Trophoblast cell (in vitro differentiated cells and primary cell): ENCODE results near the gene CCDC187.
A peak's percentile ranks its signal among the peaks of the same experiment; 100 is the strongest.

ENCODE experiments used
- DNase-seq, 2 donors: peaks; one replicate each; pipeline ENCODE4 v3.0.0-alpha.2; 2016
- H2AFZ ChIP-seq: 2 replicates; pipeline ENCODE4 v1.6.1; 2013; ENCODE audit warnings: low read length, moderate library complexity, mild to moderate bottlenecking; ENCODE audit not compliant: insufficient read depth, poor library complexity
- H2AK5ac ChIP-seq: 2 replicates; pipeline ENCODE4 v1.6.1; 2013; ENCODE audit warnings: mild to moderate bottlenecking, low read length
- H2BK120ac ChIP-seq: 2 replicates; pipeline ENCODE4 v1.6.1; 2013; ENCODE audit warnings: low read length, mild to moderate bottlenecking, moderate library complexity; ENCODE audit not compliant: insufficient read depth, poor library complexity
- H2BK12ac ChIP-seq: 2 replicates; pipeline ENCODE4 v1.6.1; 2013; ENCODE audit warnings: mild to moderate bottlenecking, low read length, moderate library complexity
- H2BK5ac ChIP-seq: 2 replicates; pipeline ENCODE4 v1.6.1; 2013; ENCODE audit warnings: low read length, low read depth, moderate library complexity, mild to moderate bottlenecking; ENCODE audit not compliant: poor library complexity
- H3K14ac ChIP-seq: 2 replicates; pipeline ENCODE4 v1.6.1; 2013; ENCODE audit warnings: mild to moderate bottlenecking, low read length
- H3K18ac ChIP-seq: 2 replicates; pipeline ENCODE4 v1.6.1; 2013; ENCODE audit warnings: mild to moderate bottlenecking, low read length
- H3K23ac ChIP-seq: 2 replicates; pipeline ENCODE4 v1.6.1; 2013; ENCODE audit warnings: low read length
- H3K27ac ChIP-seq: 2 replicates; pipeline ENCODE4 v1.5.1; 2013; ENCODE audit warnings: low read depth, mild to moderate bottlenecking, inconsistent platforms, low read length, moderate library complexity
- H3K27me3 ChIP-seq: 2 replicates; pipeline ENCODE4 v1.6.1; 2013; ENCODE audit warnings: inconsistent platforms, mild to moderate bottlenecking, low read length, moderate library complexity; ENCODE audit not compliant: insufficient read depth
- H3K36me3 ChIP-seq, 2 experiments: 1 replicate in 1 of 2; 2 replicates in 1 of 2; pipeline ENCODE4 v1.6.1; 2013; ENCODE audit warnings: low read length in 2 of 2, mild to moderate bottlenecking in 2 of 2, moderate library complexity in 1 of 2; ENCODE audit not compliant: insufficient read depth in 2 of 2, control insufficient read depth in 1 of 2
- H3K4ac ChIP-seq: 2 replicates; pipeline ENCODE4 v1.6.1; 2013; ENCODE audit warnings: low read depth, mild to moderate bottlenecking, low read length, moderate library complexity
- H3K4me1 ChIP-seq, 2 experiments: 1 replicate in 1 of 2; 2 replicates in 1 of 2; pipeline ENCODE4 v1.6.1; 2013; ENCODE audit warnings: low read length in 2 of 2, mild to moderate bottlenecking in 2 of 2, moderate library complexity in 1 of 2; ENCODE audit not compliant: insufficient read depth in 2 of 2, control insufficient read depth in 1 of 2
- H3K4me2 ChIP-seq: 2 replicates; pipeline ENCODE4 v1.6.1; 2013; ENCODE audit warnings: inconsistent platforms, mild to moderate bottlenecking, low read length, moderate library complexity
- H3K4me3 ChIP-seq: 2 replicates; pipeline ENCODE4 v1.5.1; 2013; ENCODE audit warnings: mild to moderate bottlenecking, low read depth, low read length, inconsistent platforms
- H3K79me1 ChIP-seq: one replicate; pipeline ENCODE4 v1.6.1; 2013; ENCODE audit warnings: low read length
- H3K79me2 ChIP-seq: 2 replicates; pipeline ENCODE4 v1.6.1; 2013; ENCODE audit warnings: low read length, mild to moderate bottlenecking; ENCODE audit not compliant: control insufficient read depth, insufficient read depth, poor library complexity
- H3K9ac ChIP-seq: 2 replicates; pipeline ENCODE4 v1.6.1; 2013; ENCODE audit warnings: mild to moderate bottlenecking, low read length
- H3K9me3 ChIP-seq: 2 replicates; pipeline ENCODE4 v1.6.1; 2013; ENCODE audit warnings: low read depth, mild to moderate bottlenecking, control low read depth, inconsistent platforms, low read length; ENCODE audit not compliant: insufficient read depth
- H4K12ac ChIP-seq: 2 replicates; pipeline ENCODE4 v1.6.1; 2013; ENCODE audit warnings: low read depth, mild to moderate bottlenecking, low read length, moderate library complexity
- H4K8ac ChIP-seq: 2 replicates; pipeline ENCODE4 v1.6.1; 2013; ENCODE audit warnings: low read depth, mild to moderate bottlenecking, low read length, moderate library complexity
- H4K91ac ChIP-seq: one replicate; pipeline ENCODE4 v1.6.1; 2013; ENCODE audit warnings: low read depth, mild to moderate bottlenecking, low read length, moderate library complexity
- whole genome bisulfite sequencing: extraction: QIAGEN DNeasy Blood & Tissue Kit; methylation state at CpG from one replicate; pipeline ENCODE4 v1.1.7; 2013; ENCODE audit warnings: missing lambda C conversion rate; ENCODE audit not compliant: insufficient read length, insufficient coverage; ENCODE audit errors: extremely low coverage; 5-methylcytosine and 5-hydroxymethylcytosine counted together

Gene CCDC187

DNA sequence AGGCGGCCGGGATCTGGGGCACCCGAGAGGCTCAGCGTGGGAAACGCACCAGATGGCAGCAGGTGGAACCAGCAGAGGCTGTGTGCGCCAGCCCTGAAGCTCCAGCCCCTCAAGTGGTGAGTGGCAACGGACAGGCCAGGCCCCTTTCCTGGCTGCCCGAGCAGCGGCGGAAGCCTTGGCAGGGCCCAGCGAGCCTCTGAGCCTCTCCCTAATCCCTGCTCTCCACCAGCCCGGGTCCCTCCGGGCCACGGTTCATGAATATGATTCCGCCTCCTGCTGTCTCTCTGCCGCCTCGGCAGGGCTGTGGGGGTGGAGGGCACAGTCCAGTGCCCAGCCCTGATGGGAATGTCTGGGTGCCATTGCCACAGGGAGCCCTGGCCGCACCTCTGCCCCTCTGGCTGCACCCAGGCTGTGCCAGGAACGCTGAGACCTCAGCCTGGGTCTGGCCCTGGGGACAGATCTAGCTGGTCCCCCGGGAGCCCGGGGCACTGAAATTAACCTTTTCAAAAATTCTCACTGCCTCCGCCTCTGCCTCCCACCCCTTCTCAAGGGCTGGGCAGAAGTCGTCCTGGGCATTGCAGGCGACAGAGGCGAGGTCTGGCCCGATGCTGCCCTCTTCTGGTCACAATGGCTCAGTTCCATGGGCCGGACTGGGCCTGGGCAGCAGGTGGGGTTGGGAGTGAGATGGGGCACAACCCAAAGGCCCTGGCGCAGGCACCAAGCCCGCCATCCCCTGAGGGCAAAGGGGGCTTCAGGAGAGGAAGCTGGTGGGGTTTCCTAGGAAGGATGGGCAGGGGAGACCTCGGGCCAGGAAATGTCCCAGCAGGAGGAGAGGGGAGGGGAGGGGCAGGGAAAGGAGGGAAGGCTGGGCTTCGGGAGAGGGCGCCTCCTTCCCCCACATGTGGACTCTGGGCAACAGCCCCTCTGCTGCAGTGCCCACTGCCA lies 20.3 kb downstream of the CCDC187 start:
- H3K36me3 ChIP-seq = no peaks in the 10 kb centered on the region
- H3K4me1 ChIP-seq = peaks cover under 1 to 3% of the 10 kb centered on the region in 2 experiments
- H2AK5ac ChIP-seq = no peak overlapping the region
- no peak overlapping the region for H2BK12ac ChIP-seq
- no peak overlapping the region for H3K23ac ChIP-seq
- no peak overlapping the region for H3K9ac ChIP-seq
- H4K8ac ChIP-seq = no peak overlapping the region
- H2AFZ ChIP-seq = no peak overlapping the region
- H2BK120ac ChIP-seq = no peak overlapping the region
- H4K12ac ChIP-seq = no peak overlapping the region
- WGBS = no CpG with 5 or more reads among the region's 32 CpGs
- no peak overlapping the region for H3K4me2 ChIP-seq
- H3K14ac ChIP-seq = no peak overlapping the region
- H2BK5ac ChIP-seq = no peak overlapping the region
- no peak overlapping the region for H3K4me3 ChIP-seq
- H3K79me2 ChIP-seq = no peaks in the 10 kb centered on the region
- no peak overlapping the region for H3K27ac ChIP-seq
- DNase-seq = peak; percentile 53 to 72
- H4K91ac ChIP-seq = no peak overlapping the region
- no peak overlapping the region for H3K4ac ChIP-seq
- peaks cover 4% of the 10 kb centered on the region for H3K27me3 ChIP-seq
- no peak overlapping the region for H3K18ac ChIP-seq
- H3K79me1 ChIP-seq = no peaks in the 10 kb centered on the region
- H3K9me3 ChIP-seq = peaks cover 3% of the 10 kb centered on the region

- DNase-seq = no peak
- Histone ChIP-seq H3K18ac (no peak overlapping the region), H3K23ac (no peak overlapping the region), H3K4me1 (no peaks in the 10 kb centered on the region), H3K9me3 (peaks cover 6% of the 10 kb centered on the region), H2BK5ac (no peak overlapping the region), H3K14ac (no peak overlapping the region), H3K4me3 (no peak overlapping the region), H2AK5ac (no peak overlapping the region), H4K91ac (no peak overlapping the region), H4K8ac (no peak overlapping the region), H2AFZ (no peak overlapping the region), H2BK12ac (no peak overlapping the region), H3K4me2 (no peak overlapping the region), H3K79me1 (no peaks in the 10 kb centered on the region), H3K27ac (no peak overlapping the region), H2BK120ac (no peak overlapping the region), H3K9ac (no peak overlapping the region), H3K36me3 (no peaks in the 10 kb centered on the region), H3K27me3 (peaks cover 4% of the 10 kb centered on the region), H3K4ac (no peak overlapping the region), H3K79me2 (no peaks in the 10 kb centered on the region), H4K12ac (no peak overlapping the region)
- WGBS = no CpG with 5 or more reads among the region's 14 CpGs
Observed at GRCh38 chr9:136282272-136282861, 21.5 kb downstream of the CCDC187 start.

GRCh38 chr9:136281421-136282271 lies 22.2 kb downstream of the CCDC187 start:
- Histone ChIP-seq H3K9ac (no peak overlapping the region), H2AFZ (no peak overlapping the region), H4K91ac (no peak overlapping the region), H3K79me2 (no peaks in the 10 kb centered on the region), H3K23ac (no peak overlapping the region), H4K8ac (no peak overlapping the region), H2BK5ac (no peak overlapping the region), H3K14ac (no peak overlapping the region), H3K4me1 (no peaks in the 10 kb centered on the region), H3K9me3 (peaks cover 6% of the 10 kb centered on the region), H4K12ac (no peak overlapping the region), H3K36me3 (no peaks in the 10 kb centered on the region), H3K18ac (no peak overlapping the region), H3K27ac (no peak overlapping the region), H3K4me3 (no peak overlapping the region), H2BK120ac (no peak overlapping the region), H2BK12ac (no peak overlapping the region), H3K79me1 (no peaks in the 10 kb centered on the region), H3K4ac (no peak overlapping the region), H2AK5ac (no peak overlapping the region), H3K27me3 (peaks cover under 1% of the 10 kb centered on the region), H3K4me2 (no peak overlapping the region)
- DNase-seq = no peak
- WGBS = no CpG with 5 or more reads among the region's 39 CpGs

- Histone ChIP-seq H3K4me3 (no peak overlapping the region), H2BK12ac (no peak overlapping the region), H3K4me1 (no peaks in the 10 kb centered on the region), H4K12ac (no peak overlapping the region), H3K4ac (no peak overlapping the region), H3K23ac (no peak overlapping the region), H3K27ac (no peak overlapping the region), H3K4me2 (no peak overlapping the region), H2AFZ (no peak overlapping the region), H3K27me3 (no peaks in the 10 kb centered on the region), H3K14ac (no peak overlapping the region), H3K79me1 (no peaks in the 10 kb centered on the region), H3K36me3 (no peaks in the 10 kb centered on the region), H3K79me2 (no peaks in the 10 kb centered on the region), H2AK5ac (no peak overlapping the region), H4K91ac (no peak overlapping the region), H3K9me3 (peaks cover 6% of the 10 kb centered on the region), H2BK5ac (no peak overlapping the region), H4K8ac (no peak overlapping the region), H2BK120ac (no peak overlapping the region), H3K9ac (no peak overlapping the region), H3K18ac (no peak overlapping the region)
- no CpG with 5 or more reads among the region's 16 CpGs for WGBS
- no peak for DNase-seq
Observed at GRCh38 chr9:136280535-136281315, 23.2 kb downstream of the CCDC187 start.
